A549 (cell line): Measurements from ENCODE around the gene PRKRIP1. TPM values are rescaled to one million over a fixed set of nuclear protein-coding genes. Genes with fewer than 3 reads are reported as not detected.

Source experiments
- ATAC-seq, 2 experiments: fragments of 200-7000 bp in 1 of 2; fragments of >200 bp in 1 of 2; cut with Nextera tagmentation in 1 of 2; cut with Tn5 transposase in 1 of 2; 3 replicates each; pipeline versions ENCODE4 v1.8.0 to v1.9.1; 2018 to 2020; ENCODE audit warnings: mild to moderate bottlenecking in 1 of 2, moderate library complexity in 1 of 2
- CTCF ChIA-PET: fragments of 300-600 bp; sonication (Branson Sonifier 250); formaldehyde crosslinking; extraction: SDS; loops from one replicate; lab custom pipeline; 2021; ENCODE audit warnings: antibody characterized with exemption, inconsistent platforms; lab: Yijun Ruan, JAX
- POLR2A ChIA-PET: fragments of 350-600 bp; formaldehyde crosslinking; extraction: SDS; loops from one replicate; lab custom pipeline; 2021; ENCODE audit warnings: antibody characterized with exemption, inconsistent platforms; lab: Yijun Ruan, JAX
- DNase-seq, 2 experiments: peaks; one replicate each; pipeline versions ENCODE4 v3.0.0 to v3.0.0-alpha.2; 2011 to 2016; ENCODE audit warnings: low read depth in 1 of 2, low spot score in 1 of 2
- FAIRE-seq: peaks from 2 replicates; lab custom pipeline; 2011; peaks lifted over from hg19 to GRCh38; lab: Jason Lieb, UNC
- H3K27ac ChIP-seq, 2 experiments: fragments of >200 bp; sonication (Bioruptor Twin); formaldehyde crosslinking; 3 replicates each; pipeline ENCODE4 v1.5.1; 2016 to 2017
- H3K4me1 ChIP-seq: fragments of >200 bp; sonication (Bioruptor Twin); formaldehyde crosslinking; 3 replicates; pipeline ENCODE4 v1.6.1; 2016
- H3K4me2 ChIP-seq: fragments of >200 bp; sonication (Bioruptor Twin); formaldehyde crosslinking; 3 replicates; pipeline ENCODE4 v1.6.1; 2016
- H3K4me3 ChIP-seq: fragments of >200 bp; sonication (Bioruptor Twin); formaldehyde crosslinking; 3 replicates; pipeline ENCODE4 v1.5.1; 2016
- H3K9me3 ChIP-seq: fragments of >200 bp; sonication (Bioruptor Twin); formaldehyde crosslinking; 3 replicates; pipeline ENCODE4 v1.6.1; 2016
- CBX2 ChIP-seq: fragments of 200-600 bp; sonication (generic); IDR thresholded peaks from 2 replicates; pipeline ENCODE4 v1.6.1; 2016; ENCODE audit warnings: low read depth, mild to moderate bottlenecking, borderline replicate concordance
- CEBPB ChIP-seq, 2 experiments: fragments of >200 bp in 1 of 2; sonication (Bioruptor Twin) in 1 of 2; formaldehyde crosslinking in 1 of 2; IDR thresholded peaks; 2 replicates each; pipeline ENCODE4 v1.6.1; 2012 to 2016
- CHD2 ChIP-seq: fragments of 150-350 bp; IDR thresholded peaks from 2 replicates; pipeline ENCODE4 v1.6.1; 2014; ENCODE audit warnings: low read length; ENCODE audit not compliant: partially characterized antibody
- E2F6 ChIP-seq: IDR thresholded peaks from 2 replicates; pipeline ENCODE4 v1.6.1; 2012; ENCODE audit warnings: low read depth, borderline replicate concordance
- EHMT2 ChIP-seq: fragments of 200-600 bp; sonication (generic); IDR thresholded peaks from 2 replicates; pipeline ENCODE4 v1.6.1; 2016; ENCODE audit warnings: antibody characterized with exemption, low read depth, mild to moderate bottlenecking, moderate library complexity
- FOXS1 ChIP-seq: fragments of 250-450 bp; sonication (Bioruptor Pico); IDR thresholded peaks from 2 replicates; pipeline ENCODE4 v1.5.0; 2020; ENCODE audit warnings: mild to moderate bottlenecking, moderate library complexity
- HDAC2 ChIP-seq: fragments of 200-600 bp; sonication (generic); IDR thresholded peaks from 2 replicates; pipeline ENCODE4 v1.6.1; 2016
- NFE2L2 ChIP-seq: fragments of 150-350 bp; conservative IDR thresholded peaks from 2 replicates; pipeline ENCODE4 v1.6.1; 2014; ENCODE audit warnings: low read length
- PHF8 ChIP-seq: fragments of 200-600 bp; sonication (generic); IDR thresholded peaks from 2 replicates; pipeline ENCODE4 v1.6.1; 2016; ENCODE audit warnings: low read depth, mild to moderate bottlenecking, antibody characterized with exemption, moderate library complexity, borderline replicate concordance
- RCOR1 ChIP-seq: fragments of 150-350 bp; IDR thresholded peaks from 2 replicates; pipeline ENCODE4 v1.6.1; 2014; ENCODE audit warnings: antibody characterized with exemption, low read length, low read depth
- RNF2 ChIP-seq: fragments of 200-600 bp; sonication (generic); IDR thresholded peaks from 2 replicates; pipeline ENCODE4 v1.6.1; 2016; ENCODE audit warnings: low read depth, mild to moderate bottlenecking, antibody characterized with exemption, moderate library complexity, borderline replicate concordance
- SREBF2 ChIP-seq: fragments of 450-650 bp; IDR thresholded peaks from 2 replicates; pipeline ENCODE4 v1.6.1; 2014; ENCODE audit warnings: mild to moderate bottlenecking, moderate library complexity
- TP53 ChIP-seq: fragments of 250-450 bp; sonication (Bioruptor Pico); IDR thresholded peaks from 2 replicates; pipeline ENCODE4 v1.5.0; 2021; ENCODE audit warnings: mild to moderate bottlenecking, moderate library complexity
- ZSCAN20 ChIP-seq: fragments of 250-450 bp; sonication (Bioruptor Pico); IDR thresholded peaks from 2 replicates; pipeline ENCODE4 v1.8.0; 2022; ENCODE audit warnings: mild to moderate bottlenecking, moderate library complexity
- WGBS: methylation state at CpG from one replicate; pipeline ENCODE4 v1.1.6; 2017; ENCODE audit errors: missing lambda C conversion rate; 5-methylcytosine and 5-hydroxymethylcytosine counted together
- polyA plus RNA-seq, 4 experiments: library from polyadenylated mRNA; depleted of rRNA in 3 of 4; stranded (reverse); fragments of >200 nt; fragmentation: RNase III in 1 of 4; extraction: RNeasy Plus Mini Kit Qiagen cat#74134 plus additional on column Dnase treatment in 1 of 4; gene quantifications; 2 replicates in 3 of 4; 3 replicates in 1 of 4; pipeline ENCODE4 v1.2.3, GENCODE V29; 2011 to 2017
- TF ChIP-seq, protein P1 (sequence below): fragments of 150-350 bp; IDR thresholded peaks from 2 replicates; pipeline ENCODE4 v1.6.1; 2014; ENCODE audit warnings: low read depth, mild to moderate bottlenecking, low read length
- TF ChIP-seq, protein P2 (sequence below): fragments of 250-450 bp; sonication (Bioruptor Pico); IDR thresholded peaks from 2 replicates; pipeline ENCODE4 v1.5.0; 2020; ENCODE audit warnings: low read depth, mild to moderate bottlenecking, moderate library complexity
- TF ChIP-seq, protein P3 (sequence below): fragments of >200 bp; sonication (Bioruptor Twin); formaldehyde crosslinking; IDR thresholded peaks from 3 replicates; pipeline ENCODE4 v1.5.1; 2016

Gene PRKRIP1
- polyA plus RNA-seq, 2 of the 4 experiments (the other 2 are of a cell fraction) = 15.4 to 24.1 TPM

DNA sequence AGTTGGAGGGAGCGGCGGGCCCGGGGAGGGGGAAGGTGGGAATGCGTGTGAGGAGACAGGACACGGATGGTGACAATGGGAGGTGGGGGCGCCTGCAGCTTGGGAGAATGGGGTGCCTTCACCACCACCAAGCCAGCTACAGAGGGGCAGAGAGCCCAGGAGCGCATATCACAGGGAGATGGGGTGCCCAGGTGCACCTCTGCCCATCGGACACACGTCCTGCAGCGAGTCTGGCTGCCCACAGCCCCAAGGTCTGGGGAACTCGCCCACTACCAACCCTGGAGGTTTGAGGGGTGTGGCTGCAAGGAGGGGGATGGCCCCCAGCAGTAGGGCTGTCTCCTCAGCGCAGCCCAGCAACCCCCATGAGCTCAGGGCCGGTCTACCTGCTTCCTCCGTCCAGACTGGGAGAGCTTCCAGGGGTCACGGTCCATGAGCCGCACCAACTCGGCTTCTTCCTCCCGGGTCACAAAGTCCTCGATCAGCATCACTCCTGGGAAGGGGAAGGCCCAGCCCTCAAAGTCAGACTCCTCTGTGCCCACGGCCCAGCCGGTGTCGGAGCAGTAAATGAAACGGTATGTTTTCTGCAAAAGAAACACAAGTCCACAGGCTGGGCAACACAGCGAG lies 63.2 kb downstream of the PRKRIP1 start:
- Histone ChIP-seq H3K9me3 (no peaks in the 10 kb centered on the region), H3K4me3 (no peak overlapping the region), H3K4me2 (no peak overlapping the region), H3K27ac (no peak overlapping the region), H3K4me1 (peaks cover 5% of the 10 kb centered on the region; the same call in 2 of the 3 replicates)
- WGBS = 90% methylated on average over 19 of the region's 24 CpGs
- ATAC-seq (no peak), DNase-seq (no peak), FAIRE-seq (no peak)
- no peak for TF ChIP-seq EHMT2
- no peak for TF ChIP-seq RNF2
- no peak for TF ChIP-seq CEBPB (IDR thresholded peaks at IDR 0.05)
- TF ChIP-seq NFE2L2 = no peak
- no peak for TF ChIP-seq PHF8
- TF ChIP-seq FOXS1 = no peak
- no peak for TF ChIP-seq CHD2
- TF ChIP-seq RCOR1 = no peak
- TF ChIP-seq, protein P1, sequence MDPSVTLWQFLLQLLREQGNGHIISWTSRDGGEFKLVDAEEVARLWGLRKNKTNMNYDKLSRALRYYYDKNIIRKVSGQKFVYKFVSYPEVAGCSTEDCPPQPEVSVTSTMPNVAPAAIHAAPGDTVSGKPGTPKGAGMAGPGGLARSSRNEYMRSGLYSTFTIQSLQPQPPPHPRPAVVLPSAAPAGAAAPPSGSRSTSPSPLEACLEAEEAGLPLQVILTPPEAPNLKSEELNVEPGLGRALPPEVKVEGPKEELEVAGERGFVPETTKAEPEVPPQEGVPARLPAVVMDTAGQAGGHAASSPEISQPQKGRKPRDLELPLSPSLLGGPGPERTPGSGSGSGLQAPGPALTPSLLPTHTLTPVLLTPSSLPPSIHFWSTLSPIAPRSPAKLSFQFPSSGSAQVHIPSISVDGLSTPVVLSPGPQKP = no peak
- no peak for TF ChIP-seq CBX2
- TF ChIP-seq ZSCAN20 (CRISPR knock-in tag) = no peak
- CTCF ChIA-PET = interaction anchor here (1.1 to 2.1 kb wide), 2 partner anchors 9 to 54 kb away, joined by 4 read pairs; no protein-coding TSS in a partner anchor
- POLR2A ChIA-PET = no interaction called here

DNA sequence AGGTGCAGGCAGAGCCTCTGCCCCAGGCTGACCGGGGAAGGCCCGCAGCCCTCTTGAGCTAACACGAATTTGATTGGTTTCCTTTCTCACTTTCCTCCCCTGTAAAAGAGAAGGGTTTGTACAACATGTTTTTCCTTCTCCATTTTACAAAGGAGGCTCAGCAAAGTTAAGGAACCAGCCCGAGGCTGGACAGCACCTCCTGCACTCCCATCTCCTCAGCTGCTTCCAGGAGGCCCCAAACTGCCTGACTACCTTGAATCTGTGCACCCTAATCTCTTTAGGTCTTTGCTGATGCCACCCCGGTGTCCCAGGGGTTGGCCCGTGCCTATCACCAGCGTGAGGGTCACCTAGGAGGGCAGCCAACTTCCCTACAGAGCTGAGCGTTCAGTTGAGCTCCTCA lies 64.3 kb downstream of the PRKRIP1 start:
- ATAC-seq = no peak
- H3K4me2 ChIP-seq = no peak overlapping the region
- DNase-seq = no peak
- no peak for FAIRE-seq
- H3K4me1 ChIP-seq = peaks cover 5% of the 10 kb centered on the region; the same call in 2 of the 3 replicates
- H3K27ac ChIP-seq = no peak overlapping the region
- POLR2A ChIA-PET = no interaction called here
- 89% methylated on average over 8 of the region's 8 CpGs for WGBS
- no peak overlapping the region for H3K4me3 ChIP-seq
- H3K9me3 ChIP-seq = no peaks in the 10 kb centered on the region
- CTCF ChIA-PET = interaction anchor here (2.1 kb wide), 1 partner anchor 56 kb away, joined by 4 read pairs; no protein-coding TSS in a partner anchor
- TF ChIP-seq, protein P2, sequence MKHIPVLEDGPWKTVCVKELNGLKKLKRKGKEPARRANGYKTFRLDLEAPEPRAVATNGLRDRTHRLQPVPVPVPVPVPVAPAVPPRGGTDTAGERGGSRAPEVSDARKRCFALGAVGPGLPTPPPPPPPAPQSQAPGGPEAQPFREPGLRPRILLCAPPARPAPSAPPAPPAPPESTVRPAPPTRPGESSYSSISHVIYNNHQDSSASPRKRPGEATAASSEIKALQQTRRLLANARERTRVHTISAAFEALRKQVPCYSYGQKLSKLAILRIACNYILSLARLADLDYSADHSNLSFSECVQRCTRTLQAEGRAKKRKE (CRISPR knock-in tag) = no peak
- TF ChIP-seq SREBF2 (no peak), ZSCAN20 (CRISPR knock-in tag) (no peak), FOXS1 (no peak), TP53 (CRISPR knock-in tag) (no peak)
- TF ChIP-seq, all 56 proteins: peak for 0

GRCh38 chr7:102463841-102464576 lies 67.8 kb downstream of the PRKRIP1 start:
- peaks cover 10% of the 10 kb centered on the region; the same call in 2 of the 3 replicates for H3K4me1 ChIP-seq
- 17% methylated on average over 24 of the region's 24 CpGs for WGBS
- H3K4me3 ChIP-seq = peak overlapping the region; percentile 77
- no peaks in the 10 kb centered on the region for H3K9me3 ChIP-seq
- no peak for FAIRE-seq
- peak overlapping the region; percentile 89 for H3K4me2 ChIP-seq
- TF ChIP-seq HDAC2 = no peak
- no peak for TF ChIP-seq E2F6
- TF ChIP-seq, protein P3, sequence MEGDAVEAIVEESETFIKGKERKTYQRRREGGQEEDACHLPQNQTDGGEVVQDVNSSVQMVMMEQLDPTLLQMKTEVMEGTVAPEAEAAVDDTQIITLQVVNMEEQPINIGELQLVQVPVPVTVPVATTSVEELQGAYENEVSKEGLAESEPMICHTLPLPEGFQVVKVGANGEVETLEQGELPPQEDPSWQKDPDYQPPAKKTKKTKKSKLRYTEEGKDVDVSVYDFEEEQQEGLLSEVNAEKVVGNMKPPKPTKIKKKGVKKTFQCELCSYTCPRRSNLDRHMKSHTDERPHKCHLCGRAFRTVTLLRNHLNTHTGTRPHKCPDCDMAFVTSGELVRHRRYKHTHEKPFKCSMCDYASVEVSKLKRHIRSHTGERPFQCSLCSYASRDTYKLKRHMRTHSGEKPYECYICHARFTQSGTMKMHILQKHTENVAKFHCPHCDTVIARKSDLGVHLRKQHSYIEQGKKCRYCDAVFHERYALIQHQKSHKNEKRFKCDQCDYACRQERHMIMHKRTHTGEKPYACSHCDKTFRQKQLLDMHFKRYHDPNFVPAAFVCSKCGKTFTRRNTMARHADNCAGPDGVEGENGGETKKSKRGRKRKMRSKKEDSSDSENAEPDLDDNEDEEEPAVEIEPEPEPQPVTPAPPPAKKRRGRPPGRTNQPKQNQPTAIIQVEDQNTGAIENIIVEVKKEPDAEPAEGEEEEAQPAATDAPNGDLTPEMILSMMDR = no peak
- TF ChIP-seq PHF8 = no peak
- TF ChIP-seq, all 56 proteins: peak for 0
- ChIA-PET CTCF (interaction anchor here (0.8 to 1.3 kb wide), 3 partner anchors 51 to 185 kb away, joined by 3 to 4 read pairs (median 4); no protein-coding TSS in a partner anchor), POLR2A (interaction anchor here (1.0 to 1.2 kb wide), 2 partner anchors 8 to 31 kb away, joined by 4 to 10 read pairs; partner anchors contain the start of gene ORAI2)
- ATAC-seq (no peak), DNase-seq (no peak)
- peak overlapping the region; percentile 84 to 94 for H3K27ac ChIP-seq
